GM19043 (cell line): ENCODE measurements around the gene TMEM121.
"Not testable (repeated sequence)": the region's sequence is repeated elsewhere in the genome, so short reads cannot be mapped to it uniquely, and the experiment has no call there.

ENCODE experiments used
- ATAC-seq: cut with Tn5 transposase; IDR thresholded peaks from one replicate; pipeline ENCODE4 v1.9.1; 2021; ENCODE audit warnings: low read depth; ENCODE audit not compliant: unreplicated experiment

Gene TMEM121

DNA sequence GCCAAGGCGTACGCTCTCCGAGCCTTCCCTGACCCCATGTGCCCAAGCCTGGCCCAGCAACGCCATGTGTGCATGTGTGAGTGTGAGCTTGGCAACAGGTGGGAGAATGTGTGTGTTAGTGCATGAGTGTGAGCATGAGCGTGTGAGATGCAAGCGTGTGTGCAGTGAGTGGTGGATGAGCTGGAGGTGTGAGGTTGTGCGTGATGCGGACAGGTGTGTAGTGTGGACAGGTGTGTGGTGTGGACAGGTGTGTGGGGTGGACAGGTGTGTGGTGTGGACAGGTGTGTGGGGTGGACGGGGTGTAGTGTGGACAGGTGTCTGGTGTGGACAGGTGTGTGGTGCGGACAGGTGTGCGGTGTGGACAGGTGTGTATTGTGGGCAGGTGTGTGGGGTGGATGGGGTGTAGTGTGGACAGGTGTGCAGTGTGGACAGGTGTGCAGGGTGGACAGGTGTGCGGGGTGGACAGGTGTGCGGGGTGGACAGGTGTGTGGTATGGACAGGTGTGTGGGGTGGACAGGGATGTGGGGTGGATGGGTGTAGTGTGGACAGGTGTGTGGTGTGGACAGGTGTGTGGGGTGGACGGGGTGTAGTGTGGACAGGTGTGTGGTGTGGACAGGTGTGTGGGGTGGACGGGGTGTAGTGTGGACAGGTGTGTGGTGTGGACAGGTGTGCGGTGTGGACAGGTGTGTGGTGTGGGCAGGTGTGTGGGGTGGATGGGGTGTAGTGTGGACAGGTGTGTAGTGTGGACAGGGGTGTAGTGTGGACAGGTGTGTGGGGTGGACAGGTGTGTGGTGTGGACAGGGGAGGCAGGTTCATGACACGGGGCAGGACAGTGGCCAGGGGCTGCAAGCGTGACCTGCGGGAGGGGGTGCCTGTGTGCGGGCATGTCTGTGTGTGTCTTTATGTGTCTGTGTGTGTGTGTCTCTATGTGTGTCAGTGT, 41.1 kb downstream of the TMEM121 start:
- ATAC-seq: not testable (repeated sequence)

GRCh38 chr14:105568140-105568843, 41.9 kb downstream of the TMEM121 start:
- not testable (repeated sequence) for ATAC-seq

GRCh38 chr14:105568859-105569766, 42.7 kb downstream of the TMEM121 start:
- ATAC-seq: no peak

- ATAC-seq: no peak
Measured at GRCh38 chr14:105570482-105570881, 44.1 kb downstream of the TMEM121 start.

DNA sequence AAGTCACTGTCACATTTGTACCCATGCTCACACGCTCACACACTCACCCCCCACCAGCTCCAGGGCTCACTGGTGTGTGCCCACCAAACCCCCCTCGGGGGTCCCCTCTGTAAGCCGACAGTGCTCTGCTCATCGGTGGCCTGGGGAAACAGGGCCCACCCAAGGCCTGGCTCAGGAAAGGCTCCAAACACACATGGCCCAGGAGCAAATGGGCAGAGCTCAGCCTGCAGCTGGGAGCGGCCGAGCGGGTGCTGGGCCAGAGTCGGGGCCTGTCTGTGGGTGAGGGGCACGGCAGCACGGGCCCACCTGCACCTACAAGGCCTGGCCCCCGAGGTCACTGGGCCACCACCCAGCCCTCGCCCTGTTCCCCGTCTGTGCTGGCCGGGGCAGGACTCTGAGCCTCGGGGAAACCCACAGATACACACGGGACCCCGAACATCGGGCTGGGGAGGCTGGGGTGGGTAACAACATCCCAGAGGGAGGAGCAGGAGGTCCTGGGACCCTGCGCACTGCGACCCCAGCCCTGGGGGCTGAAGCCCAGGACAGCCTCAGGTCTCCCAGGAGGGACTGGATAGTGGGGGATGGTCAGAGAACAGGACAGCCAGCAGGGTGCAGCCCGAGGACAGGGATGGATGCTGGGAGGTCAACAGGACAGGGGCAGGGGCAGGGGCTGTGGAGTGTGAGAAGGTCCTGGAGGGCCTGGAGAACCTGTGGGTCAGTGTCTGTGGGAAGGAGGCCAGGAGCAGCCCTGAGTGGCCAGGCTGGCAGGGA, 45.0 kb downstream of the TMEM121 start:
- ATAC-seq: not testable (repeated sequence)

- not testable (repeated sequence) for ATAC-seq
Measured at GRCh38 chr14:105572063-105572462, 45.7 kb downstream of the TMEM121 start.

GRCh38 chr14:105573841-105574240, 47.5 kb downstream of the TMEM121 start:
- ATAC-seq: not testable (repeated sequence)

GRCh38 chr14:105574411-105574810, 48.0 kb downstream of the TMEM121 start:
- ATAC-seq: not testable (repeated sequence)

- ATAC-seq: peak; percentile 54
Measured at GRCh38 chr14:105575016-105575700, 48.8 kb downstream of the TMEM121 start.

GRCh38 chr14:105576525-105577088, 50.2 kb downstream of the TMEM121 start:
- no peak for ATAC-seq

- no peak for ATAC-seq
Measured at GRCh38 chr14:105577314-105577861, 51.0 kb downstream of the TMEM121 start.

- ATAC-seq: no peak
Measured at GRCh38 chr14:105578070-105578469, 51.7 kb downstream of the TMEM121 start.

GRCh38 chr14:105579221-105579620, 52.8 kb downstream of the TMEM121 start:
- not testable (repeated sequence) for ATAC-seq
